HepG2 (cell line): Measurements from ENCODE around the gene CDK15. TPM values are rescaled to one million over a fixed set of nuclear protein-coding genes. Genes with fewer than 3 reads are reported as not detected.
A peak's percentile ranks its signal among the peaks of the same experiment; 100 is the strongest.

Source experiments
- CCDC6 ChIP-seq: sonication (generic); formaldehyde crosslinking; IDR thresholded peaks from 2 replicates; pipeline ENCODE4 v1.8.1; 2022; ENCODE audit warnings: mild to moderate bottlenecking, missing genetic modification reagents, moderate library complexity
- CENPBD1 ChIP-seq: sonication (generic); formaldehyde crosslinking; IDR thresholded peaks from 2 replicates; pipeline ENCODE4 v1.8.0; 2022; ENCODE audit warnings: missing genetic modification reagents, low read depth, mild to moderate bottlenecking, borderline replicate concordance
- LCORL ChIP-seq, 2 experiments: fragments of 450-650 bp in 1 of 2; sonication (generic) in 1 of 2; formaldehyde crosslinking in 1 of 2; IDR thresholded peaks; 2 replicates each; pipeline versions ENCODE4 v1.5.0 to v1.6.1; 2017 to 2020; ENCODE audit warnings: antibody characterized with exemption in 1 of 2, missing genetic modification reagents in 1 of 2
- MED1 ChIP-seq: sonication (generic); formaldehyde crosslinking; IDR thresholded peaks from 2 replicates; pipeline ENCODE4 v1.4.0; 2020; ENCODE audit warnings: missing genetic modification reagents
- PAXIP1 ChIP-seq: sonication (generic); formaldehyde crosslinking; conservative IDR thresholded peaks from 2 replicates; pipeline ENCODE4 v1.4.0; 2020; ENCODE audit warnings: mild to moderate bottlenecking, missing genetic modification reagents, moderate library complexity
- RNF2 ChIP-seq: fragments of 450-650 bp; conservative IDR thresholded peaks from 2 replicates; pipeline ENCODE4 v1.6.1; 2016; ENCODE audit warnings: low read depth
- RXRA ChIP-seq: sonication (generic); formaldehyde crosslinking; IDR thresholded peaks from 2 replicates; pipeline ENCODE4 v1.5.1; 2020; ENCODE audit warnings: missing genetic modification reagents
- SATB2 ChIP-seq: sonication (generic); formaldehyde crosslinking; IDR thresholded peaks from 2 replicates; pipeline ENCODE4 v1.5.0; 2020; ENCODE audit warnings: missing genetic modification reagents
- SRY ChIP-seq: sonication (generic); formaldehyde crosslinking; IDR thresholded peaks from 2 replicates; pipeline ENCODE4 v1.8.0; 2022; ENCODE audit warnings: mild to moderate bottlenecking, missing genetic modification reagents
- YY1 ChIP-seq: IDR thresholded peaks from 2 replicates; pipeline ENCODE4 v1.6.1; 2011; ENCODE audit warnings: low read length, low read depth, moderate library complexity, mild to moderate bottlenecking; ENCODE audit not compliant: insufficient read depth, insufficient replicate concordance
- ZBTB7B ChIP-seq: sonication (generic); formaldehyde crosslinking; IDR thresholded peaks from 2 replicates; pipeline ENCODE4 v1.4.0; 2020; ENCODE audit warnings: missing genetic modification reagents
- ZNF337 ChIP-seq: sonication (generic); formaldehyde crosslinking; IDR thresholded peaks from 2 replicates; pipeline ENCODE4 v1.5.1; 2020; ENCODE audit warnings: missing genetic modification reagents, low read depth, mild to moderate bottlenecking, borderline replicate concordance
- ZNF382 ChIP-seq: sonication (generic); formaldehyde crosslinking; IDR thresholded peaks from 2 replicates; pipeline ENCODE4 v1.5.0; 2020; ENCODE audit warnings: missing genetic modification reagents, mild to moderate bottlenecking, borderline replicate concordance
- ZNF513 ChIP-seq: sonication (generic); formaldehyde crosslinking; conservative IDR thresholded peaks from 2 replicates; pipeline ENCODE4 v1.5.0; 2020; ENCODE audit warnings: missing genetic modification reagents
- ZNF576 ChIP-seq: sonication (generic); formaldehyde crosslinking; IDR thresholded peaks from 2 replicates; pipeline ENCODE4 v1.4.0; 2020; ENCODE audit warnings: mild to moderate bottlenecking, missing genetic modification reagents
- ZNF687 ChIP-seq: sonication (generic); formaldehyde crosslinking; IDR thresholded peaks from 2 replicates; pipeline ENCODE4 v1.5.1; 2020; ENCODE audit warnings: mild to moderate bottlenecking, missing genetic modification reagents, moderate library complexity
- ZNF7 ChIP-seq: IDR thresholded peaks from 2 replicates; pipeline ENCODE4 v1.6.1; 2016; ENCODE audit warnings: missing biosample characterization, missing genetic modification reagents
- ZNF737 ChIP-seq: sonication (generic); formaldehyde crosslinking; IDR thresholded peaks from 2 replicates; pipeline ENCODE4 v1.5.0; 2020; ENCODE audit warnings: missing genetic modification reagents, mild to moderate bottlenecking, borderline replicate concordance
- polyA plus RNA-seq, 8 experiments: library from polyadenylated mRNA; depleted of rRNA in 3 of 8; stranded (reverse) in 7 of 8; unstranded in 1 of 8; fragments of >200 nt; fragmentation: Illumina TruSeq in 4 of 8; extraction: Trizol in 4 of 8; gene quantifications; 2 replicates each; pipeline versions ENCODE4 v1.2.1 to v1.2.3, GENCODE V29; 2011 to 2016; ENCODE audit warnings: low read depth in 4 of 8, missing spikeins in 1 of 8, mixed read lengths in 1 of 8; ENCODE audit not compliant: insufficient read depth in 1 of 8
- total RNA-seq, 5 experiments: library from RNA; depleted of rRNA; stranded (reverse); fragments of >200 nt; fragmentation: Illumina TruSeq; extraction: Trizol; gene quantifications; 2 replicates each; pipeline ENCODE4 v1.2.3, GENCODE V29; 2016; ENCODE audit warnings: low read depth in 1 of 5

Gene CDK15
- total and polyA plus RNA-seq, 2 of the 13 experiments (the other 11 are each of a cell fraction or from before 2014, with no cell fraction given): not detected

- peak; percentile 93 for TF ChIP-seq CCDC6 (CRISPR knock-in tag)
- peak; percentile 1; the same call in 1 of the 2 replicates for TF ChIP-seq SATB2 (CRISPR knock-in tag)
- TF ChIP-seq ZNF382 (CRISPR knock-in tag): no peak
- TF ChIP-seq MED1: peak; percentile 41
- no peak for TF ChIP-seq LCORL (IDR thresholded peaks at IDR 0.05)
- TF ChIP-seq LCORL (CRISPR knock-in tag; IDR thresholded peaks at IDR 0.05): peak; percentile 81
- peak; percentile 92 for TF ChIP-seq ZNF687
- TF ChIP-seq SRY: no peak; the same call in 1 of the 2 replicates
- no peak for TF ChIP-seq CENPBD1
- peak; percentile 84 for TF ChIP-seq RXRA
- peak; percentile 25; the same call in 1 of the 2 replicates for TF ChIP-seq ZNF7 (CRISPR knock-in tag)
- peak; percentile 67 for TF ChIP-seq PAXIP1
- TF ChIP-seq ZNF337 (CRISPR knock-in tag): no peak; the same call in 1 of the 2 replicates
- TF ChIP-seq ZNF513: no peak; the same call in 1 of the 2 replicates
- peak; percentile 32 for TF ChIP-seq YY1
- TF ChIP-seq RNF2: 0 out of 2 replicates have a peak, but pooled peaks have one; percentile 28
- no peak for TF ChIP-seq ZNF737 (CRISPR knock-in tag)
- peak; percentile 88 for TF ChIP-seq ZBTB7B (CRISPR knock-in tag)
- TF ChIP-seq ZNF576 (CRISPR knock-in tag): no peak
Observed at GRCh38 chr2:201780674-201781493, 25.5 kb upstream of the CDK15 start, which contains the start of gene ALS2 (continued).
